Sigmoid colon (tissue), 7 donors: ENCODE results near the gene LPAR1. TPM values are rescaled to one million over a fixed set of nuclear protein-coding genes. Genes with fewer than 3 reads are reported as not detected.
A peak's percentile ranks its signal among the peaks of the same experiment; 100 is the strongest.

ENCODE experiments used
- DNase-seq: peaks from one replicate; pipeline ENCODE4 v3.0.0-alpha.2; 2019
- H3K27ac ChIP-seq, 4 donors: fragments of 200-600 bp; sonication (generic); one replicate each; pipeline ENCODE4 v1.5.1; 2016 to 2019; ENCODE audit warnings: mild to moderate bottlenecking in 1 of 4
- H3K27me3 ChIP-seq, 3 donors: fragments of 200-600 bp; sonication (generic); one replicate each; pipeline ENCODE4 v1.5.1; 2019; ENCODE audit warnings: mild to moderate bottlenecking in 1 of 3
- H3K36me3 ChIP-seq, 4 donors: fragments of 200-600 bp; sonication (generic); one replicate each; pipeline ENCODE4 v1.5.1; 2016 to 2019
- H3K4me1 ChIP-seq, 4 donors: fragments of 200-600 bp; sonication (generic); one replicate each; pipeline ENCODE4 v1.5.1; 2017 to 2019
- H3K4me3 ChIP-seq, 4 donors: fragments of 200-600 bp; sonication (generic); one replicate each; pipeline ENCODE4 v1.5.1; 2017 to 2019; ENCODE audit warnings: mild to moderate bottlenecking in 2 of 4, moderate library complexity in 1 of 4
- H3K9me3 ChIP-seq, 4 donors: fragments of 200-600 bp in 3 of 4; sonication (generic) in 3 of 4; one replicate each; pipeline versions ENCODE4 v1.5.1 to v1.6.1; 2013 to 2019
- CTCF ChIP-seq, 4 experiments: fragments of 450-650 bp in 3 of 4; fragments of 200-600 bp in 1 of 4; IDR thresholded peaks; one replicate each; pipeline ENCODE4 v1.5.1; 2016 to 2019; ENCODE audit warnings: antibody characterized with exemption in 4 of 4, mild to moderate bottlenecking in 3 of 4, moderate library complexity in 2 of 4
- EP300 ChIP-seq, 4 donors: sonication (generic); formaldehyde crosslinking; IDR thresholded peaks; one replicate each; pipeline ENCODE4 v1.6.1; 2017; ENCODE audit warnings: antibody characterized with exemption in 4 of 4
- POLR2A ChIP-seq, 2 donors: fragments of 450-650 bp; IDR thresholded peaks; one replicate each; pipeline ENCODE4 v1.6.1; 2016; ENCODE audit warnings: antibody characterized with exemption in 2 of 2, mild to moderate bottlenecking in 2 of 2, moderate library complexity in 2 of 2
- POLR2AphosphoS5 ChIP-seq, 4 donors: sonication (generic); formaldehyde crosslinking; IDR thresholded peaks; one replicate each; pipeline ENCODE4 v1.6.1; 2017; ENCODE audit warnings: antibody characterized with exemption in 4 of 4
- WGBS, 2 donors: extraction: QIAGEN DNeasy Blood & Tissue Kit; methylation state at CpG; one replicate each; pipeline ENCODE4 v1.1.7; 2013; 5-methylcytosine and 5-hydroxymethylcytosine counted together
- intact Hi-C: fragments of 100-400 bp; cut with DNase I; formaldehyde crosslinking; loops from one replicate; pipeline ENCODE4 v1.15.1; 2023
- polyA plus RNA-seq, 3 donors: library from polyadenylated mRNA; stranded (reverse); fragments of 200-250 nt; gene quantifications; one replicate each; pipeline ENCODE4 v1.2.3, GENCODE V29; 2013
- total RNA-seq, 4 donors: library from RNA; depleted of rRNA; stranded (reverse); fragments of >200 nt; gene quantifications; one replicate each; pipeline ENCODE4 v1.1.0, GENCODE V29; 2016
- donor health status: healthy with polysubstance abuse.
- donor health status: Bipolar disorder and iron deficiency.
- donor health status: healthy.

Gene LPAR1
- total and polyA plus RNA-seq, 7 donors, result 11.3 to 62.4 (median 34.9) TPM

DNA sequence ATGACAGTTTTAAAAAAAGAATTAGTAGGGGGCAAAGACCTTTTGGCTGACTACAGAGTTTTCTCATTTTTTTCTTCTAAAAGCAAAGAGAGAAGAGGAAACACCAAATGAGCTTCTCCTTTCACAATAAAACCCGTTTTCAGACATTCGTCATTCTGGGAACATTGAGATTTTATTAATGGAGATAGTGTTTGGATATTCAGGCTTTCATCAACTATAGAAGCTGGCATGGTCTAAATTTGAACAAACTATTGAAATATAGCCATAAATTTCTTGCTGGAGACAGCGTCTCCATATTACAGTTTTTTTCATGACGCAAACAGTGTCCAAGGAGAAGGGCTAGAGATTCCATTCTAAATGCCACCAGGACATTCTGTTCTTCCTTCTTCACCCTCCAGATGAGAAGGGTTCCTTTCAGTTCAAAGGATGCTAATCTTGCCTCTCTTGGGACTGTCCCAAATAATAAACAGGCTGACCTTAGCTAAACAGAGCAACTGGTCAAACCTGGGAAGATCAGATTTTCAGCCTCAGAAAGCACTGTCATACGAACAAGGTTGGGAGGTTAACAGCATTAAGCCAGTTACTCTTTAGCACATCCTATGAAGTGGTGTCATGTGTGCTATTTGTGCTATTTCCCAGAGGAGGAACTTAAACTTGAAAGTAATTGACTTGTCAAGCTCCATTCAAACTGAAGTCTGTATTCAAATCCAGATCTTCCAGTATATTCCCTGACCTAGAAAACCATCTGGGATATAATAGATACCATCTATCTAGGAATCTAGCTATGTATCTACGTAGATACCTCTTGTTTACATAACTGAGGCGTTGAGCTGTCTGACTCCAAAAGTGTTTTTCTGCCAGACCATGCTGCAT lies 125.6 kb downstream of the LPAR1 start:
- intact Hi-C loops, result no loop called here
- peak; percentile 15 to 77 (median 33) for TF ChIP-seq EP300 (IDR thresholded peaks at IDR 0.05)
- peak in 3 of 4 donors; percentile 22 to 56 (median 40) for TF ChIP-seq POLR2AphosphoS5 (IDR thresholded peaks at IDR 0.05)
- no peak for TF ChIP-seq CTCF (IDR thresholded peaks at IDR 0.05)
- no peak for TF ChIP-seq POLR2A (IDR thresholded peaks at IDR 0.05)
- 70 to 82% methylated on average over 7 of the region's 7 CpGs for WGBS, 2 donors
- no peak for DNase-seq
- Histone ChIP-seq H3K9me3 (peaks cover 0 to 7% (median 5%) of the 10 kb centered on the region in 4 donors), H3K4me1 (peaks cover 0 to 3% (median 0%) of the 10 kb centered on the region in 4 donors), H3K27ac (peak overlapping the region; percentile 6 to 61 (median 52)), H3K27me3 (no peaks in the 10 kb centered on the region), H3K36me3 (no peaks in the 10 kb centered on the region), H3K4me3 (no peak overlapping the region)

- Histone ChIP-seq H3K36me3 (no peaks in the 10 kb centered on the region), H3K27me3 (no peaks in the 10 kb centered on the region), H3K4me3 (no peak overlapping the region), H3K4me1 (peaks cover 0 to 3% (median 0%) of the 10 kb centered on the region in 4 donors), H3K27ac (peak overlapping the region; percentile 20 to 61 (median 52)), H3K9me3 (peaks cover 0 to 7% (median 5%) of the 10 kb centered on the region in 4 donors)
- TF ChIP-seq POLR2A (IDR thresholded peaks at IDR 0.05) (no peak), CTCF (IDR thresholded peaks at IDR 0.05) (no peak), EP300 (IDR thresholded peaks at IDR 0.05) (no peak), POLR2AphosphoS5 (IDR thresholded peaks at IDR 0.05) (peak in 1 of 4 donors; percentile 13)
- DNase-seq, result no peak
- intact Hi-C loops, result no loop called here
- 61 to 65% methylated on average over 4 of the region's 4 CpGs for WGBS, 2 donors
These were observed 126.4 kb downstream of the LPAR1 start for GRCh38 chr9:110911659-110912418.

GRCh38 chr9:110908894-110909293 lies 129.4 kb downstream of the LPAR1 start:
- Histone ChIP-seq H3K4me1 (peaks cover 0 to 3% (median 0%) of the 10 kb centered on the region in 4 donors), H3K27ac (no peak overlapping the region), H3K27me3 (no peaks in the 10 kb centered on the region), H3K36me3 (no peaks in the 10 kb centered on the region), H3K4me3 (no peak overlapping the region), H3K9me3 (peaks cover 0 to 7% (median 4%) of the 10 kb centered on the region in 4 donors)
- WGBS, 2 donors, result 88 to 96% methylated on average over 2 of the region's 2 CpGs
- intact Hi-C loops, result loop anchor here (10.0 kb wide), 1 partner anchor 386 kb away; no protein-coding TSS in a partner anchor
- no peak for TF ChIP-seq EP300 (IDR thresholded peaks at IDR 0.05)
- TF ChIP-seq POLR2AphosphoS5 (IDR thresholded peaks at IDR 0.05), result no peak
- no peak for TF ChIP-seq CTCF (IDR thresholded peaks at IDR 0.05)
- no peak for TF ChIP-seq POLR2A (IDR thresholded peaks at IDR 0.05)
- no peak for DNase-seq

DNA sequence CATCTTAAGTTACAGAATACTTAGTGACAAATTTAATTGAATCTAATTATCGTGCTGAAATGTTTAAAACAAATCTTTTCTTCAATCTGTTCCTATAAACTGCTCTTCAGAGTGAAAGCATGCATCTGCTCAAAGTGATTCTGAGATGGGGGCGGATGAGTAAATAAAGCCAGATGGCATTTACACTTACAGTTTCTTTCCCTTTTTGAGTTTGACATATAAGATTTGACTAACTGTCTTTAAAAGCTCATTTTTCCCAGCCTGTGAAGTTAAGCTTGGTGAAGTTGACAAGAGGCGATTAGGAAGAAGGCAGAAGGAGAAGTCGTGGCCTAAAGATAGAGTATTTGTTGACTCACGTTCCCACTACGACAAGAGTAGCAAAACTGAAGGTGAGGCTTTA lies 137.4 kb downstream of the LPAR1 start:
- no peaks in the 10 kb centered on the region for H3K36me3 ChIP-seq
- peak overlapping the region in 2 of 4 donors; percentile 15 to 21 for H3K27ac ChIP-seq
- peaks cover 0 to 3% (median 1%) of the 10 kb centered on the region in 4 donors for H3K9me3 ChIP-seq
- H3K4me3 ChIP-seq, result no peak overlapping the region
- no peaks in the 10 kb centered on the region for H3K27me3 ChIP-seq
- 75 to 76% methylated on average over 6 of the region's 6 CpGs for WGBS, 2 donors
- intact Hi-C loops, result loop anchor here (10.0 kb wide), 1 partner anchor 394 kb away; no protein-coding TSS in a partner anchor
- TF ChIP-seq CTCF (IDR thresholded peaks at IDR 0.05) (no peak), POLR2A (IDR thresholded peaks at IDR 0.05) (no peak), POLR2AphosphoS5 (IDR thresholded peaks at IDR 0.05) (no peak), EP300 (IDR thresholded peaks at IDR 0.05) (no peak)
- no peaks in the 10 kb centered on the region for H3K4me1 ChIP-seq
- no peak for DNase-seq
